Astrocyte (in vitro differentiated cells and primary cell): Measurements from ENCODE around the gene PASK.

Experiments used
- CTCF ChIP-seq: IDR thresholded peaks from 2 replicates; pipeline ENCODE4 v1.5.1; 2011; ENCODE audit warnings: low read depth, mild to moderate bottlenecking, inconsistent platforms, low read length, moderate library complexity; ENCODE audit not compliant: insufficient read depth
- EZH2 ChIP-seq: IDR thresholded peaks from 2 replicates; pipeline ENCODE4 v1.6.1; 2012; ENCODE audit warnings: mild to moderate bottlenecking, low read length, inconsistent platforms; ENCODE audit not compliant: insufficient read depth

DNA sequence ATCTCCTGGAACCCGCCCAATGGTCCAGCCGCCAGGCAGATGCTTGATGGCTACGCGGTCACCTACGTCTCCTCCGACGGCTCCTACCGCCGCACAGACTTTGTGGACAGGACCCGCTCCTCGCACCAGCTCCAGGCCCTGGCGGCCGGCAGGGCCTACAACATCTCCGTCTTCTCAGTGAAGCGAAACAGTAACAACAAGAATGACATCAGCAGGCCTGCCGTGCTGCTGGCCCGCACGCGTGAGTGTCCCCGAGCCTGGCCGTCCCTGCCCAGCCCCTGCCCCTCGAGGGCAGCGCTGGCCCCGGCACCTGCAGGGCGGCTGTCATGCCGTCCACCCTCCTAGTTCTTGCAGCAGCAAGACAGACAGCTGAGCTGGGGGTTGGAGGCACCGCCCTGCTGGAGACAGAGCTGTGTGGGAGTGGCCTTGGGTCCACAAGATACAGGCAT is 83.9 kb downstream of the PASK start:
- TF ChIP-seq CTCF (no peak), EZH2 (no peak)
